ENCODE measurements around the gene DCUN1D3. TPM values are rescaled to one million over a fixed set of nuclear protein-coding genes. Genes with fewer than 3 reads are reported as not detected.
"Not testable (repeated sequence)": the region's sequence is repeated elsewhere in the genome, so short reads cannot be mapped to it uniquely, and the experiment has no call there.

The DCUN1D3 gene
- total and polyA plus RNA-seq, 9 donors, result 4.3 to 7.8 (median 5.1) TPM

- H3K36me3 ChIP-seq (ENCODE audit: control insufficient read depth, insufficient read depth, low read length), result no peaks in the 10 kb centered on the region
- no peaks in the 10 kb centered on the region for H3K9me3 ChIP-seq (replicated peaks; ENCODE audit: control insufficient read depth, low read depth, low read length)
- H3K4me1 ChIP-seq (ENCODE audit: control insufficient read depth, insufficient read depth, low read length), result no peaks in the 10 kb centered on the region
- H3K4me3 ChIP-seq (ENCODE audit: low read length), result no peak overlapping the region
- DNase-seq, result no peak
- WGBS (ENCODE audit: insufficient coverage), result 75% methylated on average over 3 of the region's 6 CpGs
- no peaks in the 10 kb centered on the region for H3K27me3 ChIP-seq (ENCODE audit: control insufficient read depth, insufficient read depth, low read length)
- H3K27ac ChIP-seq (ENCODE audit: low read length), result no peak overlapping the region
Measured at GRCh38 chr16:20940871-20941635, 40.9 kb upstream of the DCUN1D3 start.

GRCh38 chr16:20939611-20940010 is 39.5 kb upstream of the DCUN1D3 start:
- no peak for DNase-seq
- Histone ChIP-seq H3K9me3 (replicated peaks; ENCODE audit: control insufficient read depth, low read depth, low read length) (no peaks in the 10 kb centered on the region), H3K27me3 (ENCODE audit: control insufficient read depth, insufficient read depth, low read length) (no peaks in the 10 kb centered on the region)

GRCh38 chr16:20938426-20938825 is 38.3 kb upstream of the DCUN1D3 start:
- Histone ChIP-seq H3K36me3 (ENCODE audit: control insufficient read depth, insufficient read depth, low read length) (no peaks in the 10 kb centered on the region), H3K9me3 (replicated peaks; ENCODE audit: control insufficient read depth, low read depth, low read length) (no peaks in the 10 kb centered on the region), H3K4me1 (ENCODE audit: control insufficient read depth, insufficient read depth, low read length) (no peaks in the 10 kb centered on the region), H3K4me3 (ENCODE audit: low read length) (no peak overlapping the region), H3K27me3 (ENCODE audit: control insufficient read depth, insufficient read depth, low read length) (no peaks in the 10 kb centered on the region), H3K27ac (ENCODE audit: low read length) (no peak overlapping the region)
- WGBS (ENCODE audit: insufficient coverage), result no CpG with 5 or more reads among the region's 2 CpGs
- DNase-seq, result no peak

More at GRCh38 chr16:20939611-20940010, 39.5 kb upstream of the DCUN1D3 start:
- H3K4me1 ChIP-seq (ENCODE audit: control insufficient read depth, insufficient read depth, low read length), result no peaks in the 10 kb centered on the region
- H3K4me3 ChIP-seq (ENCODE audit: low read length), result no peak overlapping the region
- no peaks in the 10 kb centered on the region for H3K36me3 ChIP-seq (ENCODE audit: control insufficient read depth, insufficient read depth, low read length)
- H3K27ac ChIP-seq (ENCODE audit: low read length), result no peak overlapping the region

GRCh38 chr16:20937736-20938135 is 37.6 kb upstream of the DCUN1D3 start:
- H3K36me3 ChIP-seq (ENCODE audit: control insufficient read depth, insufficient read depth, low read length), result no peaks in the 10 kb centered on the region
- no peaks in the 10 kb centered on the region for H3K27me3 ChIP-seq (ENCODE audit: control insufficient read depth, insufficient read depth, low read length)
- no peaks in the 10 kb centered on the region for H3K4me1 ChIP-seq (ENCODE audit: control insufficient read depth, insufficient read depth, low read length)
- H3K9me3 ChIP-seq (replicated peaks; ENCODE audit: control insufficient read depth, low read depth, low read length), result no peaks in the 10 kb centered on the region
- H3K27ac ChIP-seq (ENCODE audit: low read length), result no peak overlapping the region
- WGBS (ENCODE audit: insufficient coverage), result 85% methylated on average over 3 of the region's 6 CpGs
- no peak overlapping the region for H3K4me3 ChIP-seq (ENCODE audit: low read length)
- no peak for DNase-seq

GRCh38 chr16:20933589-20933988 is 33.4 kb upstream of the DCUN1D3 start:
- DNase-seq, result no peak
- Histone ChIP-seq H3K4me1 (ENCODE audit: control insufficient read depth, insufficient read depth, low read length) (no peaks in the 10 kb centered on the region), H3K27ac (ENCODE audit: low read length) (no peak overlapping the region), H3K36me3 (ENCODE audit: control insufficient read depth, insufficient read depth, low read length) (no peaks in the 10 kb centered on the region), H3K27me3 (ENCODE audit: control insufficient read depth, insufficient read depth, low read length) (no peaks in the 10 kb centered on the region), H3K9me3 (replicated peaks; ENCODE audit: control insufficient read depth, low read depth, low read length) (no peaks in the 10 kb centered on the region), H3K4me3 (ENCODE audit: low read length) (no peak overlapping the region)

- Histone ChIP-seq H3K27ac (ENCODE audit: low read length) (no peak overlapping the region), H3K27me3 (ENCODE audit: control insufficient read depth, insufficient read depth, low read length) (no peaks in the 10 kb centered on the region), H3K4me1 (ENCODE audit: control insufficient read depth, insufficient read depth, low read length) (no peaks in the 10 kb centered on the region), H3K9me3 (replicated peaks; ENCODE audit: control insufficient read depth, low read depth, low read length) (no peaks in the 10 kb centered on the region), H3K4me3 (ENCODE audit: low read length) (no peak overlapping the region), H3K36me3 (ENCODE audit: control insufficient read depth, insufficient read depth, low read length) (no peaks in the 10 kb centered on the region)
- WGBS (ENCODE audit: insufficient coverage), result 75% methylated on average over 3 of the region's 5 CpGs
- no peak for DNase-seq
Measured at GRCh38 chr16:20931066-20931600, 31.0 kb upstream of the DCUN1D3 start.

- WGBS (ENCODE audit: insufficient coverage), result no CpG with 5 or more reads among the region's 1 CpG
- Histone ChIP-seq H3K4me3 (ENCODE audit: low read length) (no peak overlapping the region), H3K36me3 (ENCODE audit: control insufficient read depth, insufficient read depth, low read length) (peaks cover 3% of the 10 kb centered on the region), H3K4me1 (ENCODE audit: control insufficient read depth, insufficient read depth, low read length) (no peaks in the 10 kb centered on the region), H3K9me3 (replicated peaks; ENCODE audit: control insufficient read depth, low read depth, low read length) (no peaks in the 10 kb centered on the region), H3K27ac (ENCODE audit: low read length) (no peak overlapping the region), H3K27me3 (ENCODE audit: control insufficient read depth, insufficient read depth, low read length) (no peaks in the 10 kb centered on the region)
- no peak for DNase-seq
Measured at GRCh38 chr16:20930365-20930690, 30.2 kb upstream of the DCUN1D3 start.

- H3K4me1 ChIP-seq (ENCODE audit: control insufficient read depth, insufficient read depth, low read length); H3K9me3 ChIP-seq (replicated peaks; ENCODE audit: control insufficient read depth, low read depth, low read length); H3K4me3 ChIP-seq (ENCODE audit: low read length); H3K27me3 ChIP-seq (ENCODE audit: control insufficient read depth, insufficient read depth, low read length); H3K36me3 ChIP-seq (ENCODE audit: control insufficient read depth, insufficient read depth, low read length); H3K27ac ChIP-seq (ENCODE audit: low read length): not testable (repeated sequence)
- DNase-seq, result peak; percentile 50
- 54% methylated on average over 4 of the region's 10 CpGs for WGBS (ENCODE audit: insufficient coverage)
Measured at GRCh38 chr16:20929676-20930364, 29.7 kb upstream of the DCUN1D3 start.

- H3K27me3 ChIP-seq (ENCODE audit: control insufficient read depth, insufficient read depth, low read length), result no peaks in the 10 kb centered on the region
- H3K4me1 ChIP-seq (ENCODE audit: control insufficient read depth, insufficient read depth, low read length), result no peaks in the 10 kb centered on the region
- DNase-seq, result peak; percentile 78
- peaks cover 6% of the 10 kb centered on the region for H3K36me3 ChIP-seq (ENCODE audit: control insufficient read depth, insufficient read depth, low read length)
- H3K4me3 ChIP-seq (ENCODE audit: low read length), result no peak overlapping the region
- H3K9me3 ChIP-seq (replicated peaks; ENCODE audit: control insufficient read depth, low read depth, low read length), result no peaks in the 10 kb centered on the region
- no CpG with 5 or more reads among the region's 5 CpGs for WGBS (ENCODE audit: insufficient coverage)
- H3K27ac ChIP-seq (ENCODE audit: low read length), result no peak overlapping the region
Measured at GRCh38 chr16:20928774-20929411, 28.7 kb upstream of the DCUN1D3 start.

- Histone ChIP-seq H3K27me3 (ENCODE audit: control insufficient read depth, insufficient read depth, low read length) (no peaks in the 10 kb centered on the region), H3K4me3 (ENCODE audit: low read length) (no peak overlapping the region), H3K36me3 (ENCODE audit: control insufficient read depth, insufficient read depth, low read length) (peaks cover 6% of the 10 kb centered on the region), H3K4me1 (ENCODE audit: control insufficient read depth, insufficient read depth, low read length) (no peaks in the 10 kb centered on the region), H3K27ac (ENCODE audit: low read length) (no peak overlapping the region), H3K9me3 (replicated peaks; ENCODE audit: control insufficient read depth, low read depth, low read length) (no peaks in the 10 kb centered on the region)
- no peak for DNase-seq
- WGBS (ENCODE audit: insufficient coverage), result 78% methylated on average over 1 of the region's 1 CpG
Measured at GRCh38 chr16:20925751-20926150, 25.6 kb upstream of the DCUN1D3 start.
